HepG2 (cell line): ENCODE measurements around the gene POU2F2. TPM values are rescaled to one million over a fixed set of nuclear protein-coding genes. Genes with fewer than 3 reads are reported as not detected.
A peak's percentile ranks its signal among the peaks of the same experiment; 100 is the strongest.

Experiments
- ATAC-seq: fragments of 200-7000 bp; cut with Tn5 transposase; 3 replicates; pipeline ENCODE4 v1.9.1; 2020; ENCODE audit warnings: mild to moderate bottlenecking, moderate library complexity
- BruUV-seq: library from RNA; stranded (reverse); fragments of 400-500 nt; replicated peaks from 2 replicates; lab custom pipeline; 2021; lab: Mats Ljungman, UMichigan
- CTCF ChIA-PET: fragments of 300-600 bp; formaldehyde crosslinking; extraction: SDS; loops from one replicate; lab custom pipeline; 2021; ENCODE audit warnings: low total read pairs, inconsistent platforms, low intra/inter-chr PET ratio; lab: Yijun Ruan, JAX
- POLR2A ChIA-PET: fragments of 350-600 bp; sonication (Branson Sonifier 250); formaldehyde crosslinking; loops from one replicate; lab custom pipeline; 2020; ENCODE audit warnings: antibody characterized with exemption, inconsistent platforms; lab: Yijun Ruan, JAX
- DNase-seq: peaks from one replicate; pipeline ENCODE4 v3.0.0-alpha.2; 2015; ENCODE audit warnings: low spot score
- FAIRE-seq: peaks from 3 replicates; lab custom pipeline; 2011; peaks lifted over from hg19 to GRCh38; lab: Jason Lieb, UNC
- H2AFZ ChIP-seq: one replicate; pipeline ENCODE4 v1.6.1; 2011; ENCODE audit warnings: low read length, inconsistent platforms
- H3K27ac ChIP-seq: fragments of 300-600 bp; 3 replicates; pipeline ENCODE4 v1.8.0; 2011; ENCODE audit warnings: mixed run types, mild to moderate bottlenecking, mixed read lengths, low read length, inconsistent platforms; ENCODE audit not compliant: insufficient read depth; ENCODE audit errors: extremely low read length
- H3K27me3 ChIP-seq, 2 experiments: fragments of 200-600 bp in 1 of 2; 2 replicates in 1 of 2; 3 replicates in 1 of 2; pipeline versions ENCODE4 v1.6.0 to v1.8.0; 2011; ENCODE audit warnings: low read length in 2 of 2, mild to moderate bottlenecking in 2 of 2, moderate library complexity in 2 of 2, inconsistent platforms in 1 of 2; ENCODE audit not compliant: insufficient read depth in 2 of 2, control insufficient read depth in 1 of 2
- H3K36me3 ChIP-seq, 2 experiments: fragments of 200-600 bp in 1 of 2; replicated peaks in 1 of 2; 2 replicates in 1 of 2; 3 replicates in 1 of 2; pipeline versions ENCODE4 v1.5.1 to v1.8.0; 2011; ENCODE audit warnings: low read length in 2 of 2, inconsistent platforms in 1 of 2; ENCODE audit not compliant: insufficient read depth in 2 of 2, control insufficient read depth in 1 of 2
- H3K4me1 ChIP-seq: 2 replicates; pipeline ENCODE4 v1.5.1; 2012; ENCODE audit warnings: low read length, inconsistent platforms; ENCODE audit not compliant: insufficient read depth
- H3K4me2 ChIP-seq: 2 replicates; pipeline ENCODE4 v1.6.0; 2011; ENCODE audit warnings: low read depth, low read length, inconsistent platforms
- H3K4me3 ChIP-seq, 3 experiments: fragments of 200-600 bp in 1 of 3; sonication (generic), shearing (Covaris generic) in 1 of 3; replicated peaks in 1 of 3; 2 replicates each; pipeline ENCODE4 v1.5.1; 2011 to 2016; ENCODE audit warnings: low read length in 3 of 3, inconsistent platforms in 2 of 3, low read depth in 2 of 3, mild to moderate bottlenecking in 2 of 3, control low read depth in 1 of 3, mixed read lengths in 1 of 3; ENCODE audit not compliant: insufficient read depth in 1 of 3
- H3K79me2 ChIP-seq: one replicate; pipeline ENCODE4 v1.6.1; 2011; ENCODE audit warnings: low read length, inconsistent platforms; ENCODE audit not compliant: insufficient read depth
- H3K9ac ChIP-seq: 2 replicates; pipeline ENCODE4 v1.6.0; 2011; ENCODE audit warnings: mild to moderate bottlenecking, low read depth, low read length, inconsistent platforms; ENCODE audit not compliant: insufficient read depth
- H3K9me3 ChIP-seq: 2 replicates; pipeline ENCODE4 v1.5.1; 2012; ENCODE audit warnings: mild to moderate bottlenecking, low read length
- H4K20me1 ChIP-seq: 2 replicates; pipeline ENCODE4 v1.6.0; 2011; ENCODE audit warnings: inconsistent platforms, mild to moderate bottlenecking, low read length, moderate library complexity; ENCODE audit not compliant: insufficient read depth
- AGO2 ChIP-seq: fragments of 200-400 bp; formaldehyde crosslinking; optimal IDR thresholded peaks from 2 replicates; pipeline ENCODE3; 2017; ENCODE audit warnings: mild to moderate bottlenecking, low read depth, low read length, moderate library complexity
- CENPX ChIP-seq: sonication (generic); formaldehyde crosslinking; IDR thresholded peaks from 2 replicates; pipeline ENCODE4 v1.9.0; 2021; ENCODE audit warnings: mild to moderate bottlenecking, missing genetic modification reagents, moderate library complexity
- CHCHD3 ChIP-seq: sonication (generic); formaldehyde crosslinking; IDR thresholded peaks from 2 replicates; pipeline ENCODE4 v1.8.0; 2022; ENCODE audit warnings: mild to moderate bottlenecking, missing genetic modification reagents, moderate library complexity
- FOXA3 ChIP-seq: IDR thresholded peaks from 2 replicates; pipeline ENCODE4 v1.6.1; 2016; ENCODE audit warnings: missing genetic modification reagents, missing compliant biosample characterization
- HES4 ChIP-seq: sonication (generic); formaldehyde crosslinking; IDR thresholded peaks from 2 replicates; pipeline ENCODE4 v1.9.0; 2021; ENCODE audit warnings: mild to moderate bottlenecking, missing genetic modification reagents, borderline replicate concordance
- KAT2B ChIP-seq: fragments of 150-350 bp; IDR thresholded peaks from 2 replicates; pipeline ENCODE4 v1.6.1; 2014; ENCODE audit warnings: low read depth, low read length, borderline replicate concordance
- NFKBIZ ChIP-seq: IDR thresholded peaks from 2 replicates; pipeline ENCODE4 v1.6.1; 2018; ENCODE audit warnings: missing genetic modification reagents, missing compliant biosample characterization
- NFYB ChIP-seq: sonication (generic); formaldehyde crosslinking; IDR thresholded peaks from 2 replicates; pipeline ENCODE4 v1.4.0; 2020; ENCODE audit warnings: missing genetic modification reagents
- RBFOX2 ChIP-seq: fragments of 200-400 bp; formaldehyde crosslinking; IDR thresholded peaks from 2 replicates; pipeline ENCODE4 v1.6.1; 2017; ENCODE audit warnings: low read depth, mild to moderate bottlenecking, low read length
- RBM22 ChIP-seq: fragments of 200-400 bp; formaldehyde crosslinking; optimal IDR thresholded peaks from 2 replicates; pipeline ENCODE3; 2017; ENCODE audit warnings: mild to moderate bottlenecking, low read length, moderate library complexity
- TOE1 ChIP-seq: sonication (generic); formaldehyde crosslinking; IDR thresholded peaks from 2 replicates; pipeline ENCODE4 v1.4.0; 2020; ENCODE audit warnings: mild to moderate bottlenecking, missing genetic modification reagents
- TSC22D2 ChIP-seq: sonication (generic); formaldehyde crosslinking; IDR thresholded peaks from 2 replicates; pipeline ENCODE4 v1.5.1; 2020; ENCODE audit warnings: missing genetic modification reagents, mild to moderate bottlenecking, borderline replicate concordance
- ZC3H13 ChIP-seq: sonication (generic); formaldehyde crosslinking; IDR thresholded peaks from 2 replicates; pipeline ENCODE4 v1.8.1; 2023; ENCODE audit warnings: mild to moderate bottlenecking, missing genetic modification reagents, moderate library complexity
- ZFP36L1 ChIP-seq: sonication (generic); formaldehyde crosslinking; IDR thresholded peaks from 2 replicates; pipeline ENCODE4 v1.8.0; 2022; ENCODE audit warnings: mild to moderate bottlenecking, missing genetic modification reagents, moderate library complexity
- ZNF143 ChIP-seq: sonication (generic); formaldehyde crosslinking; IDR thresholded peaks from 2 replicates; pipeline ENCODE4 v1.4.0; 2020; ENCODE audit warnings: missing genetic modification reagents
- ZNF207 ChIP-seq: fragments of 450-650 bp; IDR thresholded peaks from 2 replicates; pipeline ENCODE4 v1.6.1; 2016; ENCODE audit warnings: antibody characterized with exemption, borderline replicate concordance
- ZNF562 ChIP-seq: sonication (generic); formaldehyde crosslinking; IDR thresholded peaks from 2 replicates; pipeline ENCODE4 v1.8.0; 2022; ENCODE audit warnings: missing genetic modification reagents, borderline replicate concordance
- ZNF670 ChIP-seq: sonication (generic); formaldehyde crosslinking; IDR thresholded peaks from 2 replicates; pipeline ENCODE4 v1.8.0; 2022; ENCODE audit warnings: mild to moderate bottlenecking, missing genetic modification reagents, borderline replicate concordance
- ZSCAN31 ChIP-seq: sonication (generic); formaldehyde crosslinking; IDR thresholded peaks from 2 replicates; pipeline ENCODE4 v1.5.0; 2020; ENCODE audit warnings: low read depth, mild to moderate bottlenecking, missing genetic modification reagents
- WGBS: methylation state at CpG from one replicate; pipeline ENCODE4 v1.1.6; 2017; ENCODE audit warnings: low lambda C conversion rate; 5-methylcytosine and 5-hydroxymethylcytosine counted together
- in situ Hi-C: cut with HindIII; loops from 2 replicates; pipeline ENCODE4 v1.10.0; 2017; ENCODE audit warnings: low pct_unique_long_range_greater_than_20kb; ENCODE audit not compliant: extremely low pct_ligation_motif_present
- intact Hi-C: fragments of 100-400 bp; cut with micrococcal nuclease; formaldehyde crosslinking; loops from one replicate; pipeline ENCODE4 v1.10.0; 2022; ENCODE audit not compliant: unreplicated experiment
- polyA plus RNA-seq, 8 experiments: library from polyadenylated mRNA; depleted of rRNA in 3 of 8; stranded (reverse) in 7 of 8; unstranded in 1 of 8; fragments of >200 nt; fragmentation: Illumina TruSeq in 4 of 8; extraction: Trizol in 4 of 8; gene quantifications; 2 replicates each; pipeline versions ENCODE4 v1.2.1 to v1.2.3, GENCODE V29; 2011 to 2016; ENCODE audit warnings: low read depth in 4 of 8, missing spikeins in 1 of 8, mixed read lengths in 1 of 8; ENCODE audit not compliant: insufficient read depth in 1 of 8
- total RNA-seq, 5 experiments: library from RNA; depleted of rRNA; stranded (reverse); fragments of >200 nt; fragmentation: Illumina TruSeq; extraction: Trizol; gene quantifications; 2 replicates each; pipeline ENCODE4 v1.2.3, GENCODE V29; 2016; ENCODE audit warnings: low read depth in 1 of 5
- TF ChIP-seq, protein P1 (sequence below): sonication (generic); formaldehyde crosslinking; IDR thresholded peaks from 2 replicates; pipeline ENCODE4 v1.5.1; 2020; ENCODE audit warnings: mild to moderate bottlenecking, missing genetic modification reagents, borderline replicate concordance

Gene POU2F2
- total and polyA plus RNA-seq, 2 of the 13 experiments (the other 11 are each of a cell fraction or from before 2014, with no cell fraction given): 0.09 to 0.17 TPM

DNA sequence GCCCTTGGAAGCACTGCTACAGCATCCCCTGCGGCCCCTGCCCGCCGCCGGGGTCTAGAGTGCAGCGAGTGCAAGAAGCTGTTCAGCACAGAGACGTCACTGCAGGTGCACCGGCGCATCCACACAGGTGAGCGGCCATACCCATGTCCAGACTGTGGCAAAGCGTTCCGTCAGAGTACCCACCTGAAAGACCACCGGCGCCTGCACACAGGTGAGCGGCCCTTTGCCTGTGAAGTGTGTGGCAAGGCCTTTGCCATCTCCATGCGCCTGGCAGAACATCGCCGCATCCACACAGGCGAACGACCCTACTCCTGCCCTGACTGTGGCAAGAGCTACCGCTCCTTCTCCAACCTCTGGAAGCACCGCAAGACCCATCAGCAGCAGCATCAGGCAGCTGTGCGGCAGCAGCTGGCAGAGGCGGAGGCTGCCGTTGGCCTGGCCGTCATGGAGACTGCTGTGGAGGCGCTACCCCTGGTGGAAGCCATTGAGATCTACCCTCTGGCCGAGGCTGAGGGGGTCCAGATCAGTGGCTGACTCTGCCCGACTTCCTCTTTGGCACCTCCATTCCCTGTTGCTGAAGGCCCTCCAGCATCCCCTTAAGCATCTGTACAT is 51.4 kb downstream of the POU2F2 start:
- BruUV-seq: no TSS peak
- WGBS: 96% methylated on average over 18 of the region's 28 CpGs

More for the DNA sequence above, 51.4 kb downstream of the POU2F2 start:
- CTCF ChIA-PET: no interaction called here
- Histone ChIP-seq H3K27ac (no peak overlapping the region), H2AFZ (no peak overlapping the region), H3K36me3 (peaks cover 24 to 26% of the 10 kb centered on the region in 2 experiments; a peak in 4 of 5 replicates), H3K79me2 (peaks cover 22% of the 10 kb centered on the region), H4K20me1 (peaks cover 26% of the 10 kb centered on the region), H3K4me2 (no peak overlapping the region), H3K27me3 (no peaks in the 10 kb centered on the region; a peak in 1 of 5 replicates), H3K4me3 (no peak overlapping the region), H3K9me3 (no peaks in the 10 kb centered on the region), H3K9ac (no peak overlapping the region), H3K4me1 (peaks cover 34% of the 10 kb centered on the region)
- POLR2A ChIA-PET: no interaction called here
- in situ Hi-C loops (no loop called here), intact Hi-C loops (no loop called here)
- ATAC-seq (no peak), FAIRE-seq (no peak), DNase-seq (no peak)
- no peak for TF ChIP-seq ZFP36L1 (CRISPR knock-in tag)
- no peak for TF ChIP-seq NFKBIZ (CRISPR knock-in tag)
- TF ChIP-seq ZNF670: no peak
- TF ChIP-seq RBM22: no peak
- TF ChIP-seq TOE1 (CRISPR knock-in tag): no peak
- no peak for TF ChIP-seq ZNF207
- no peak for TF ChIP-seq CHCHD3
- no peak for TF ChIP-seq KAT2B
- peak; percentile 49 for TF ChIP-seq RBFOX2
- TF ChIP-seq ZNF562 (CRISPR knock-in tag): no peak
- TF ChIP-seq, protein P1, sequence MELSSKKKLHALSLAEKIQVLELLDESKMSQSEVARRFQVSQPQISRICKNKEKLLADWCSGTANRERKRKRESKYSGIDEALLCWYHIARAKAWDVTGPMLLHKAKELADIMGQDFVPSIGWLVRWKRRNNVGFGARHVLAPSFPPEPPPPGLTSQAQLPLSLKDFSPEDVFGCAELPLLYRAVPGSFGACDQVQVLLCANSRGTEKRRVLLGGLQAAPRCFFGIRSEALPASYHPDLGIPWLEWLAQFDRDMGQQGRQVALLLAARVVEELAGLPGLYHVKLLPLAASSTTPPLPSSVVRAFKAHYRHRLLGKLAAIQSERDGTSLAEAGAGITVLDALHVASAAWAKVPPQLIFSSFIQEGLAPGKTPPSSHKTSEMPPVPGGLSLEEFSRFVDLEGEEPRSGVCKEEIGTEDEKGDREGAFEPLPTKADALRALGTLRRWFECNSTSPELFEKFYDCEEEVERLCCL (CRISPR knock-in tag): no peak
- TF ChIP-seq ZNF143 (CRISPR knock-in tag): no peak
- no peak for TF ChIP-seq CENPX
- no peak for TF ChIP-seq TSC22D2 (CRISPR knock-in tag)
- no peak for TF ChIP-seq HES4 (CRISPR knock-in tag)
- peak; percentile 75 for TF ChIP-seq ZC3H13
- TF ChIP-seq NFYB (CRISPR knock-in tag): no peak
- TF ChIP-seq FOXA3 (CRISPR knock-in tag): no peak
- peak; percentile 77 for TF ChIP-seq AGO2
- no peak for TF ChIP-seq ZSCAN31
